ENCODE measurements around the gene FKBP10. TPM values are rescaled to one million over a fixed set of nuclear protein-coding genes. Genes with fewer than 3 reads are reported as not detected.
A peak's percentile ranks its signal among the peaks of the same experiment; 100 is the strongest.

The FKBP10 gene
- total RNA-seq, 1 donor from 2014 or later = 388 TPM

- intact Hi-C loops (cut with DNase I) = no loop called here
- H3K36me3 ChIP-seq = peaks cover 0 to 7% of the 10 kb centered on the region in 2 donors
- peak overlapping the region; percentile 77 to 87 for H3K27ac ChIP-seq
- TF ChIP-seq CTCF (IDR thresholded peaks at IDR 0.05) = no peak
- H3K9me3 ChIP-seq = no peaks in the 10 kb centered on the region
- H3K4me1 ChIP-seq = peaks cover 10 to 20% of the 10 kb centered on the region in 2 donors
- H3K27me3 ChIP-seq = no peaks in the 10 kb centered on the region
- no peak for DNase-seq (ENCODE audit: low spot score in 2 of 2)
- H3K4me3 ChIP-seq = peak overlapping the region in 1 of 2 donors; percentile 89
These were observed 1.4 kb downstream of the FKBP10 start for GRCh38 chr17:41814195-41814594.

- Histone ChIP-seq H3K27me3 (no peaks in the 10 kb centered on the region), H3K4me1 (peaks cover 0 to 7% of the 10 kb centered on the region in 2 donors), H3K36me3 (peaks cover 0 to 7% of the 10 kb centered on the region in 2 donors), H3K9me3 (no peaks in the 10 kb centered on the region), H3K27ac (no peak overlapping the region), H3K4me3 (no peak overlapping the region)
- TF ChIP-seq CTCF (IDR thresholded peaks at IDR 0.05) = no peak
- intact Hi-C loops (cut with DNase I) = no loop called here
- DNase-seq (ENCODE audit: low spot score in 2 of 2) = no peak
These were observed 4.0 kb downstream of the FKBP10 start for GRCh38 chr17:41816637-41817320.

- H3K9me3 ChIP-seq = no peaks in the 10 kb centered on the region
- intact Hi-C loops (cut with DNase I) = no loop called here
- no peak overlapping the region for H3K27ac ChIP-seq
- peaks cover 0 to 7% of the 10 kb centered on the region in 2 donors for H3K36me3 ChIP-seq
- no peaks in the 10 kb centered on the region for H3K27me3 ChIP-seq
- no peak overlapping the region for H3K4me3 ChIP-seq
- H3K4me1 ChIP-seq = peaks cover 0 to 3% of the 10 kb centered on the region in 2 donors
- no peak for TF ChIP-seq CTCF (IDR thresholded peaks at IDR 0.05)
- no peak for DNase-seq (ENCODE audit: low spot score in 2 of 2)
These were observed 5.2 kb downstream of the FKBP10 start for GRCh38 chr17:41818024-41818423.

GRCh38 chr17:41821776-41822175 lies 9.0 kb downstream of the FKBP10 start:
- no peak for DNase-seq (ENCODE audit: low spot score in 2 of 2)
- Histone ChIP-seq H3K27me3 (no peaks in the 10 kb centered on the region), H3K36me3 (peaks cover 8 to 36% of the 10 kb centered on the region in 2 donors), H3K9me3 (no peaks in the 10 kb centered on the region), H3K27ac (no peak overlapping the region), H3K4me1 (no peaks in the 10 kb centered on the region), H3K4me3 (no peak overlapping the region)
- TF ChIP-seq CTCF (IDR thresholded peaks at IDR 0.05) = no peak
- intact Hi-C loops (cut with DNase I) = no loop called here

- no peak overlapping the region for H3K4me3 ChIP-seq
- intact Hi-C loops (cut with DNase I) = no loop called here
- no peaks in the 10 kb centered on the region for H3K27me3 ChIP-seq
- no peaks in the 10 kb centered on the region for H3K9me3 ChIP-seq
- H3K36me3 ChIP-seq = peaks cover 15 to 42% of the 10 kb centered on the region in 2 donors
- TF ChIP-seq CTCF (IDR thresholded peaks at IDR 0.05) = no peak
- H3K27ac ChIP-seq = no peak overlapping the region
- H3K4me1 ChIP-seq = no peaks in the 10 kb centered on the region
- no peak for DNase-seq (ENCODE audit: low spot score in 2 of 2)
These were observed 9.7 kb downstream of the FKBP10 start for GRCh38 chr17:41822216-41823140.

All from ascending aorta (tissue), 2 donors.